Nucleus accumbens (tissue), 56 donors: Measurements from ENCODE around the gene PDPR.
"Not testable (repeated sequence)": the region's sequence is repeated elsewhere in the genome, so short reads cannot be mapped to it uniquely, and the experiment has no call there.

ENCODE experiments used
- DNase-seq, 56 donors: peaks; one replicate each; lab custom pipeline; 2025; lab: John Stamatoyannopoulos, UW

Gene PDPR

GRCh38 chr16:70204010-70204409, 89.9 kb downstream of the PDPR start:
- not testable (repeated sequence) for DNase-seq

- not testable (repeated sequence) for DNase-seq
Measured at GRCh38 chr16:70204668-70205405, 90.7 kb downstream of the PDPR start.

GRCh38 chr16:70206382-70206781, 92.2 kb downstream of the PDPR start:
- DNase-seq: not testable (repeated sequence)
